ENCODE results near the gene PTPRD. TPM values are rescaled to one million over a fixed set of nuclear protein-coding genes. Genes with fewer than 3 reads are reported as not detected.

PTPRD gene
- total RNA-seq, 1 experiment from 2014 or later, result 32.5 TPM

DNA sequence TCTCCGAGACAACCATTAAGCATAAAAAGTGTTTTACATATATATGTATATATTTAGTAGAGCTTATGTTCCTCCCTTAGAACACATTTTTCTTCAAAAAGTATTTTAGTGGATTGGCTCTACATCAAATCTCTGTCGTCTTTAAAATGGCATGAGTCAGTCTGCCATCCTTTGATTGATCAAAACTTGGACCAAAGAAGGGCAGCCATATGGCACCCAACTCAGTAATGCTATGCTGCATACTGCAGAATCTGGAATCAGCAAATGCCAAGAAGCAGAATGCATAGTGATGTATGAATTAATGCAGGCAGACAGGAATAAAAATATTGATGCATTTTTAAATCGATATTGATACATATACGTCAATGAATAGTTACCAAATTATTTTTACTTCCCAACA is 1074.4 kb downstream of the PTPRD start:
- H3K4me1 ChIP-seq (ENCODE audit: insufficient read depth, low read length), result peaks cover 2% of the 10 kb centered on the region; the same call in 1 of the 2 replicates
- H3K4me1 Mint-ChIP-seq, result peaks cover 18 to 21% of the 10 kb centered on the region in 2 experiments
- no peaks in the 10 kb centered on the region for H4K20me1 ChIP-seq (ENCODE audit: control insufficient read depth, insufficient read depth, insufficient read length)
- no peak overlapping the region for H4K8ac ChIP-seq (replicated peaks; ENCODE audit: insufficient read length, low read depth, low read length)
- WGBS (ENCODE audit: extremely low coverage, insufficient read length, low lambda C conversion rate), result no CpG with 5 or more reads among the region's 4 CpGs
- H3K27ac Mint-ChIP-seq, result no peak overlapping the region
- H3K4me3 Mint-ChIP-seq, result no peak overlapping the region
- H3K27me3 Mint-ChIP-seq (ENCODE audit: low read depth), result no peaks in the 10 kb centered on the region
- H2BK15ac ChIP-seq (ENCODE audit: low read depth, low read length), result no peak overlapping the region
- H3K27me3 ChIP-seq (ENCODE audit: insufficient read depth, low read length), result no peaks in the 10 kb centered on the region
- no peaks in the 10 kb centered on the region for H3K79me2 ChIP-seq (ENCODE audit: insufficient read depth, low read length)
- H2BK120ac ChIP-seq (ENCODE audit: low read depth, low read length, poor library complexity, severe bottlenecking), result no peak overlapping the region
- H3K4me2 ChIP-seq (ENCODE audit: insufficient read depth, insufficient read length, low read length), result no peak overlapping the region
- no peak overlapping the region for H3T11ph ChIP-seq (ENCODE audit: low read length)
- H4K5ac ChIP-seq (ENCODE audit: insufficient read length, low read depth, low read length), result no peak overlapping the region
- H2AFZ ChIP-seq (ENCODE audit: low read length), result no peak overlapping the region
- H3K56ac ChIP-seq (ENCODE audit: insufficient read length, low read depth, low read length), result no peak overlapping the region
- TF ChIP-seq, protein P1, sequence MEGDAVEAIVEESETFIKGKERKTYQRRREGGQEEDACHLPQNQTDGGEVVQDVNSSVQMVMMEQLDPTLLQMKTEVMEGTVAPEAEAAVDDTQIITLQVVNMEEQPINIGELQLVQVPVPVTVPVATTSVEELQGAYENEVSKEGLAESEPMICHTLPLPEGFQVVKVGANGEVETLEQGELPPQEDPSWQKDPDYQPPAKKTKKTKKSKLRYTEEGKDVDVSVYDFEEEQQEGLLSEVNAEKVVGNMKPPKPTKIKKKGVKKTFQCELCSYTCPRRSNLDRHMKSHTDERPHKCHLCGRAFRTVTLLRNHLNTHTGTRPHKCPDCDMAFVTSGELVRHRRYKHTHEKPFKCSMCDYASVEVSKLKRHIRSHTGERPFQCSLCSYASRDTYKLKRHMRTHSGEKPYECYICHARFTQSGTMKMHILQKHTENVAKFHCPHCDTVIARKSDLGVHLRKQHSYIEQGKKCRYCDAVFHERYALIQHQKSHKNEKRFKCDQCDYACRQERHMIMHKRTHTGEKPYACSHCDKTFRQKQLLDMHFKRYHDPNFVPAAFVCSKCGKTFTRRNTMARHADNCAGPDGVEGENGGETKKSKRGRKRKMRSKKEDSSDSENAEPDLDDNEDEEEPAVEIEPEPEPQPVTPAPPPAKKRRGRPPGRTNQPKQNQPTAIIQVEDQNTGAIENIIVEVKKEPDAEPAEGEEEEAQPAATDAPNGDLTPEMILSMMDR (conservative IDR thresholded peaks at IDR 0.05), result no peak
- H3K23me2 ChIP-seq (ENCODE audit: insufficient read length, low read depth, low read length, poor library complexity, severe bottlenecking), result no peaks in the 10 kb centered on the region
- no peak overlapping the region for H2AK5ac ChIP-seq (ENCODE audit: insufficient read length, low read length)
- no peak overlapping the region for H3K14ac ChIP-seq (ENCODE audit: insufficient read depth, low read length)
- no peaks in the 10 kb centered on the region for H3K36me3 Mint-ChIP-seq (ENCODE audit: insufficient read depth in 1 of 3, low read depth in 3 of 3)
- H3K23ac ChIP-seq (ENCODE audit: insufficient read length, low read depth, low read length), result no peak overlapping the region
- no peak overlapping the region for H3K18ac ChIP-seq (ENCODE audit: insufficient read length, low read depth, low read length)
- H3K79me1 ChIP-seq (ENCODE audit: insufficient read depth, low read depth, low read length, poor library complexity, severe bottlenecking), result no peaks in the 10 kb centered on the region
- H3K27ac ChIP-seq (ENCODE audit: insufficient read length, low read depth, low read length), result no peak overlapping the region
- H3K9me3 ChIP-seq (ENCODE audit: control insufficient read depth, low read depth, low read length), result no peaks in the 10 kb centered on the region
- no peak overlapping the region for H4K91ac ChIP-seq (ENCODE audit: insufficient read length, low read depth, low read length)
- H3K9me3 Mint-ChIP-seq, result no peaks in the 10 kb centered on the region; a peak in 1 of 5 replicates
- DNase-seq, result no peak
- no peak overlapping the region for H3K9ac ChIP-seq (ENCODE audit: extremely low read depth, insufficient read length, low read length)
- H2BK5ac ChIP-seq (ENCODE audit: insufficient read length, low read length), result no peak overlapping the region
- H2BK12ac ChIP-seq (ENCODE audit: insufficient read length, low read depth, low read length), result no peak overlapping the region
- H2BK20ac ChIP-seq (ENCODE audit: low read depth, low read length, poor library complexity, severe bottlenecking), result no peak overlapping the region
- H3K4ac ChIP-seq (ENCODE audit: low read depth, low read length), result no peak overlapping the region

Measured in H9 (cell line).